Activated CD8-positive, alpha-beta memory T cell treated with anti-CD3 and anti-CD28 coated beads, Interleukin-2, amount 50 U/mL, for 1 hour (primary cell): ENCODE data around the gene SOX1.

Source experiments
- DNase-seq: peaks from one replicate; pipeline ENCODE4 v3.0.0-alpha.2; 2020; ENCODE audit errors: extremely low read depth

SOX1 gene

GRCh38 chr13:112106478-112107141 lies 39.7 kb downstream of the SOX1 start:
- no peak for DNase-seq

DNA sequence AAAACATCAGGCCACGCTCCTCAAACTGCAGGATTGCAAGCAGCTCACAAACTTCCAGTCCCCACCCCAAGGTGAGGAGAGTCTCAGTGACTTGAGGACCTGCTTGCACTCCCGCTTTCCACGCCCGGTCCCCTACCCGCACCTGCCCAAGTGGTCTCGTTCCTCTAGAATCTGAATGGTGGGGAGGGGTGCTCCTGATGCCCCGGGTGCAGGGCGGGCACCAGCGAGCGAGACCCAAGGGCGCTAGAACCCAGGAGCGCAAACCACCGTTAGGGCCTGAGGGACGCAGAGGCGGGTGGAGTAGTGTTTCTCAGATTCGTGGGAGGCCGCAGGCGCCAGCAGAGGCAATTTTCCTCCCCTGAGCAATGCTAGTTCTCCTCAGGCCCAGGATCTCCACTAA lies 40.3 kb downstream of the SOX1 start:
- no peak for DNase-seq

DNA sequence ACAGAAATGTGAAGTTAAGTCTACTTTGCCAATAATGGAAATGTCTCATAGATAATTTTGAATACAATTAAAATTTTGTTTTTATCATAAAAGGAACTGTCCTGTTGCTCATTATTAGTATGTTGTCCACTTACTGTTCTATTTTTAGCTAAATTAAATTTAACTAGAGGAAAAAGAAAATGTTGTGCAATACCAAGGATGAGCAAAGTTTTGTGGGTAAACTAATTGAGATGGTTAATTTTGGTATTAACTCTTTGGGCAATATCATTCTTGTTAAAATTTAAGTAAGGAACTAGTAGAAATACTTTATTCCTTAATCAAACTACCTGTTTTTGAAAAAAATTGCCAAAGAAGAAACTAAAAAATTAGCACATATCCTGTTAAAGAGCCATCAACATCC lies 43.5 kb downstream of the SOX1 start:
- no peak for DNase-seq

DNA sequence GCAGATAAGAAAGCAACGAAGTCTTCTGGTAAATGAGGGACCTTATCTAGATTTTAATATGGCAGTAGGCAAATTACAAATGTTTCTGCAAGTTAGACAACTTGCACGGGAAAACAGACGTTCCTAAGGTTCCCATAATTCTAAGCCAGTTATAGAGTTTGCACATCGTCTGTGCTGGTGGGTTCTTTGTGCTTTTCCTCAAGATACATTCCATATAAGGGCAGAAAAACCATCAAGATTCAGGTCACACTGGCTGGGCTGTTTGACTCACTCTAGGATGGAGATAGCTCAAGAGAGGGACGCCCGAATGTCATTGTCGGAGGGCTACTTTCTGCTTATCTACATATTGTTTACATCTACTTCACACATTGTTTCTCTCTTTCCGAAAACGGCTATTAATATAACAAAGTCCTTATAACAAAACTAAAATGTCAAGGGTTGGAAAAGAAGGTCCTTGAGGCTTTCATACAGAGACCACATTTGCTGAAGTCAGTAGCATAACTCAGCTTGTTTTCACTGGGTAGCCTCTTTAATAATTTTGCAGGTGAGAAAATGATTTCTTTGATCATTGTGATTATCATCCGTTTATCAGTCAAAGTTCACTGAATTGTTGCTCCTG lies 44.4 kb downstream of the SOX1 start:
- no peak for DNase-seq

- DNase-seq = no peak
Observed at GRCh38 chr13:112112534-112113276, 45.8 kb downstream of the SOX1 start.

- DNase-seq = no peak
Observed at GRCh38 chr13:112113348-112113747, 46.4 kb downstream of the SOX1 start.

GRCh38 chr13:112113851-112114250 lies 46.9 kb downstream of the SOX1 start:
- no peak for DNase-seq

DNA sequence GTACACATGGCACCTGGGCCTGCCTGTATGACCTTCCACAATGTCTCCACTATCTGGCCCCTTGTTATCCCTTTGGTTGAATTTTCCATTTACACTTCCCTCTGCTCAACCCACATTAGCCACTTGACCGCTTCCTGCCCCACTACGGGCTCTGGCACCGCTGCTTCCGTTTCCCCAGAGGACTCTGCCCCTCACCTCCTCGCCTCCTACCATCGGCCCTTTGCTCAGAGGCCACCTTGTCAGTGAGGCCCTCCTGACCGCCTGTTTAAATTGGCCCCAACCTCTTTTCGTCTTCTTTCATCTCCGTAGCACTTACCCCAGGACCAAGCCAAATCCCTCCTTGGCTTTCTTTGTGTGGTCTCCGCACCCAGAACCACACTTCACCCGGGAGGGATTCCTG lies 47.4 kb downstream of the SOX1 start:
- no peak for DNase-seq

GRCh38 chr13:112115403-112116091 lies 48.6 kb downstream of the SOX1 start:
- no peak for DNase-seq

DNA sequence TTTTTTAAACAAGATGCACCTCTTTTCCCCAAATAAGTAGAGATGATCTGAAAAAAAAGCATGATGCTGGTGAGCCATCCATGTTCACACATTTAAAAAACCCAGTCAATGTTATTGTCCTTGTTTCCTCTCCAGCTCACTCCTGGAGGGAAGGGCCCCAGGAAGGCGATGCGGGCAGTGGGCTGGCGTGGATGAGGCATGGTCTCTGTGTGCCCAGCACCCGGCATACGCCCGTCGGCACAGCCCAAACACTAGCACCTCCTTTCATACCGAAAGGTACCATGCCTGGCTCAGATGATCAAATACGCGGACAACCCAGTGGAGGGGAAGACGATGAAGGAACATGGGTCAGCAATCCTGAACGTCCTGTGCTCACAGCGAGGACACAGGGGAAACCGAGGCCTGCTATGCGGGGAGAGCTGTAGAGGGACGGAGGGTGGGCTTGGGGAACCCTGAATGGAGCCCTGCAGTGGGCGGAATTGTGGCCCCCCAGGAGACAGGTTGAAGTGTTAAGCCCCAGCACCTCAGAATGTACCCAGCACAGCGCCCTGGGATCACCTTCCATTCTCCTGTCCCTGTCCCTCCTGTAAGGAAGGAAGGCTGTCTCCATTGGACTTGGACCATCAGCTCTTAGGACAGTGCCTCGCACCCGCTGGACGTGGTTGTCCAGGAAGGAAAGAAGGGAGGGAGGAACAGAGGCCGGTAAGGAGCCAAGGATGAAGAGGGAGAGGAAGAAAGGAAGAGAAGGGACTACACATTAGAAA lies 49.4 kb downstream of the SOX1 start:
- DNase-seq = no peak

DNA sequence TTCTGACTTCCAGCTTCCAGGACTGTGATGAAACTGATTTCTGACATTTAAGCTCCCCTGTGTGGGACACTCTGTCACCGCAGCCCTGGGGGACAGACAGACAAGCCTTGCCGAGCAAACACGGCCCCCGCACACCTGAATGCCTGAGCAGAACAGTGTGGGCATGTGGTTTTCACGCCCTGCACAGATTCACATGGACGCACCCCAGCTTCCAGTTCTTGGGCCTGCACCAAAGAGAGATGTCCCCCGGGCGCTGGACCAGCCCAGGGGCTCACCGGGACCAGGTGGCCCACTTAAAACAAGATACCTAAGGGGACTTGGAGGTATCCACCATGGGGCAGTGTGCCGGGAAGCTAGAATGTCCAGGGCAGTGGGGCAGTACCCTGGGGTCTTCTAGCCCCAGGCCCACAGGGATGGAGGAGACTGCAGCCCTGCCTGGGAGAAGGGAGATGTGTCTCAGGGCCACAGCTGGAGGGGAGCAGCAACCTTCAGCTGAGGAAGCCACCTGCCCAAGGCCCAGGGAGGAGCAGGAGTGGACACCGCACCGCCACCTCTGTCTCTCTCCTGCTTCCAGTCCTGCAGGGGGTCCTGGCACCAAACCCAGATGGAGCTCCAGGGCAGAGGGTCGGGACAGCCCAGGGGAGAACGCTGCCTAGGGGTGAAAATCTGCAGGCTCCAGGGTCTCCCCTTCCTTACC lies 50.5 kb downstream of the SOX1 start:
- no peak for DNase-seq

- DNase-seq = no peak
Observed at GRCh38 chr13:112117955-112118302, 51.0 kb downstream of the SOX1 start.

GRCh38 chr13:112118451-112119064 lies 51.6 kb downstream of the SOX1 start:
- DNase-seq = no peak

DNA sequence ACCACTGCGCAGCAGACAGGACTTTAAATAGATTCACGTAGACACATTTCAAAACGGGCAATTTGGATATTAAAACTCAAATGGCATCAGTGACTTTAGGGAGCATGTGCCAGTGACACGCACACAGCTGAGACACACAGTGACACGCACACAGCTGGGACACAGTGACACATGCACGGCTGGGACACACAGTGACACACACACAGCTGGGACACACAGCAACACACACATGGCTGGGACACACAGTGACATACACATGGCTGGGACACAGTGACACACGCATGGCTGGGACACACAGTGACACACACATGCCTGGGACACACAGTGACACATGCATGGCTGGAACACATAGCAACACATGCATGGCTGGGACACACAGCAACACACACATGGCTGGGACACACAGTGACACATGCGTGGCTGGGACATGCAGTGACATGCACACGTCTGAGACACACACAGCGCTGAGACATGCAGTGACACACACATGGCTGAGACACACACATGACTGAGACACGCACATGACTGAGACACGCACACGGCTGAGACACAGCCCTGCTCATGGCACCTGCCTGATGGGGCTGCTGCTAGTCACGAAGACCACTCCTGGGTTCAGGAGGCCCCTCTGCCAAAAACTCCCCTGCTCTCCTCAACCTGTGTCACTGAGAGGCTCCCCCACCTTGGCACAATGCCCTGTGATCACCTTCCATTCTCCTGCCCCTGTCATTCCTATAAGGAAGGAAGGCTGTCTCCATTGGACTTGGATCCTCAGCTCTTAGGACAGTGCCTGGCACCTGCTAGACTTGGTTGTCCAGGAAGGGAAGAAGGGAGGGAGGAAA lies 52.5 kb downstream of the SOX1 start:
- DNase-seq = no peak

- DNase-seq = no peak
Observed at GRCh38 chr13:112120031-112120373, 53.1 kb downstream of the SOX1 start.
